Measurements from ENCODE around the gene P2RY4.

- TF ChIP-seq, protein P1, sequence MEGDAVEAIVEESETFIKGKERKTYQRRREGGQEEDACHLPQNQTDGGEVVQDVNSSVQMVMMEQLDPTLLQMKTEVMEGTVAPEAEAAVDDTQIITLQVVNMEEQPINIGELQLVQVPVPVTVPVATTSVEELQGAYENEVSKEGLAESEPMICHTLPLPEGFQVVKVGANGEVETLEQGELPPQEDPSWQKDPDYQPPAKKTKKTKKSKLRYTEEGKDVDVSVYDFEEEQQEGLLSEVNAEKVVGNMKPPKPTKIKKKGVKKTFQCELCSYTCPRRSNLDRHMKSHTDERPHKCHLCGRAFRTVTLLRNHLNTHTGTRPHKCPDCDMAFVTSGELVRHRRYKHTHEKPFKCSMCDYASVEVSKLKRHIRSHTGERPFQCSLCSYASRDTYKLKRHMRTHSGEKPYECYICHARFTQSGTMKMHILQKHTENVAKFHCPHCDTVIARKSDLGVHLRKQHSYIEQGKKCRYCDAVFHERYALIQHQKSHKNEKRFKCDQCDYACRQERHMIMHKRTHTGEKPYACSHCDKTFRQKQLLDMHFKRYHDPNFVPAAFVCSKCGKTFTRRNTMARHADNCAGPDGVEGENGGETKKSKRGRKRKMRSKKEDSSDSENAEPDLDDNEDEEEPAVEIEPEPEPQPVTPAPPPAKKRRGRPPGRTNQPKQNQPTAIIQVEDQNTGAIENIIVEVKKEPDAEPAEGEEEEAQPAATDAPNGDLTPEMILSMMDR (IDR thresholded peaks at IDR 0.05), result no peak
- TF ChIP-seq POLR2AphosphoS5 (IDR thresholded peaks at IDR 0.05), result no peak
Measured at GRCh38 chrX:70268034-70268433, 8.0 kb upstream of the P2RY4 start, which contains the start of gene ARR3.

All from sigmoid colon (tissue), 4 donors.